Small intestine (tissue), 7 donors: ENCODE data around the gene P2RY11. TPM values are rescaled to one million over a fixed set of nuclear protein-coding genes. Genes with fewer than 3 reads are reported as not detected.

Experiments used
- DNase-seq, 2 donors: peaks; one replicate each; pipeline versions ENCODE4 v3.0.0 to v3.0.0-alpha.2; 2013
- FAIRE-seq: peaks from 2 replicates; lab custom pipeline; 2012; peaks lifted over from hg19 to GRCh38; lab: Jason Lieb, UNC
- H3K27ac ChIP-seq, 3 donors: one replicate each; pipeline ENCODE4 v1.5.1; 2013; ENCODE audit warnings: low read length in 2 of 3, mild to moderate bottlenecking in 2 of 3, control low read depth in 1 of 3, inconsistent platforms in 1 of 3, low read depth in 1 of 3, moderate library complexity in 1 of 3
- H3K27me3 ChIP-seq, 3 donors: one replicate each; pipeline ENCODE4 v1.6.1; 2013; ENCODE audit warnings: low read length in 3 of 3, inconsistent platforms in 1 of 3; ENCODE audit not compliant: control insufficient read depth in 3 of 3, insufficient read depth in 3 of 3
- H3K36me3 ChIP-seq, 3 donors: one replicate each; pipeline ENCODE4 v1.6.1; 2013; ENCODE audit warnings: low read length in 3 of 3, inconsistent platforms in 1 of 3, low read depth in 1 of 3, mild to moderate bottlenecking in 1 of 3, moderate library complexity in 1 of 3; ENCODE audit not compliant: control insufficient read depth in 3 of 3, insufficient read depth in 2 of 3
- H3K4me1 ChIP-seq, 3 donors: one replicate each; pipeline ENCODE4 v1.6.1; 2013; ENCODE audit warnings: low read length in 2 of 3, inconsistent platforms in 1 of 3, low read depth in 1 of 3, mild to moderate bottlenecking in 1 of 3, moderate library complexity in 1 of 3; ENCODE audit not compliant: control insufficient read depth in 3 of 3, insufficient read depth in 2 of 3
- H3K4me3 ChIP-seq, 3 donors: one replicate each; pipeline ENCODE4 v1.5.1; 2013; ENCODE audit warnings: low read length in 3 of 3, control low read depth in 1 of 3, inconsistent platforms in 1 of 3, low read depth in 1 of 3, mild to moderate bottlenecking in 1 of 3, moderate library complexity in 1 of 3
- H3K9me3 ChIP-seq, 2 donors: one replicate each; pipeline ENCODE4 v1.6.1; 2013; ENCODE audit warnings: low read depth in 1 of 2, low read length in 1 of 2; ENCODE audit not compliant: control insufficient read depth in 2 of 2, insufficient read depth in 1 of 2
- WGBS, 3 donors: extraction: QIAGEN DNeasy Blood & Tissue Kit; methylation state at CpG; one replicate each; pipeline ENCODE4 v1.1.7; 2013; 5-methylcytosine and 5-hydroxymethylcytosine counted together
- polyA plus RNA-seq, 4 donors: library from polyadenylated mRNA; stranded (reverse) in 3 of 4; unstranded in 1 of 4; fragments of 200-250 nt in 3 of 4; fragments of 120-200 nt in 1 of 4; gene quantifications; one replicate each; pipeline versions ENCODE4 v1.2.1 to v1.2.3, GENCODE V29; 2013
- donor health status: healthy with polysubstance abuse.
- donor health status: control.
- donor health status: control.
- donor health status: Bipolar disorder and iron deficiency.
- donor health status: healthy.

Gene P2RY11
- polyA plus RNA-seq, 4 donors = 3.8 to 14.6 (median 9.9) TPM

DNA sequence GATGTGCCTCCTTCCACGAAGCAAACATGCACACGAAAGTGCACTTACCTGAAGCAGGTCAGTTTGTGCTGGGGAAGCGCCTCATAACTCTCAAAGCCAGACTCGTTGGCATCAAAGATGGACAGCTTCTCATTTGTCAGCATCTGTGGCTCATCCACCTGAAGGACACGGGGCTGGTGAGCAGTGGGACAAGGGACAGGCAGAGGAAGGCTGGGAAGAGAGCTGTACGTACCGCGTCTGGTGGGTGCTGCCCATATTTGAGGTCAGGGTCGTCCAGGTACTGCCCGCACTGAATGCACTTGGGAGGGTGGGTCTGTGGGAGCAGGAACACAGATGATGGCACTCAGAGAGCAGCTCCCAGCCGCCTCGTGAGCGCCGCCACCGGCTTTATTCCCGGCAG is 48.1 kb downstream of the P2RY11 start:
- WGBS, 3 donors = 93 to 95% (median 94%) methylated on average over 16 of the region's 16 CpGs
- no peaks in the 10 kb centered on the region for H3K4me1 ChIP-seq
- no peak overlapping the region for H3K4me3 ChIP-seq
- peaks cover 5 to 90% (median 24%) of the 10 kb centered on the region in 3 donors for H3K36me3 ChIP-seq
- H3K9me3 ChIP-seq = no peaks in the 10 kb centered on the region
- no peaks in the 10 kb centered on the region for H3K27me3 ChIP-seq
- no peak for DNase-seq
- H3K27ac ChIP-seq = no peak overlapping the region
- no peak for FAIRE-seq

DNA sequence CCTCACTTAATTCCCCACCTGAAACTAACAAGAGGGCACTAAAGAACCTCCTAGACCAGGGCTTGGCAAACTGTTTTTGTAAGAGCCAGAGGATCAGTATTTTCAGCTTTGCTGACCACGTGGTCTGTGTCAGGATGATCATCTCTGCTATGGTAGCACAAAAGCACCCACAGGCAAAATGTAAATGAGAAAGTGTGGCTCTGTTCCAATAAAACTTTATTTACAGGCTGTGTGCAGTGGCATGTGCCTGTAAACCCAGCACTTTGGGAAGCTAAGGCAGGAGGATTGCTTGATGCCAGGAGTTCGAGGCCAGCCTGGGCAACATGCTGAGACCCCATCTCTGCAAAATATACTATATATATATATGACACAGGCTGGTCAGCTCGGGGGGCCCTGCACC is 52.0 kb downstream of the P2RY11 start:
- Histone ChIP-seq H3K27ac (no peak overlapping the region), H3K27me3 (no peaks in the 10 kb centered on the region), H3K36me3 (peaks cover 0 to 79% (median 21%) of the 10 kb centered on the region in 3 donors), H3K9me3 (no peaks in the 10 kb centered on the region), H3K4me3 (no peak overlapping the region), H3K4me1 (no peaks in the 10 kb centered on the region)
- DNase-seq (no peak), FAIRE-seq (no peak)
- WGBS, 3 donors = 89 to 96% (median 96%) methylated on average over 3 of the region's 3 CpGs

Other genes with a start within 250 kb of the P2RY11 start
- 1 to 10 TPM in 2 of 4 donors, under 1 TPM in 2; 0.45 to 8.4 (median 1.9) TPM for gene OLFM2, start 175.2 kb upstream of the P2RY11 start, polyA plus RNA-seq
- gene COL5A3, start 101.2 kb upstream of the P2RY11 start, polyA plus RNA-seq = 1 to 10 TPM in 2 of 4 donors, under 1 TPM in 2; 0.54 to 6.1 (median 1.5) TPM
- not detected for gene RDH8, start 98.2 kb upstream of the P2RY11 start, polyA plus RNA-seq
- gene SHFL, start 25.4 kb upstream of the P2RY11 start, polyA plus RNA-seq = 10 to 100 TPM; 32.5 to 60.8 (median 37.0) TPM
- 1 to 10 TPM in 1 of 4 donors, under 1 TPM in 3; 0.45 to 8.7 (median 0.63) TPM for gene ANGPTL6, start 9.0 kb upstream of the P2RY11 start, polyA plus RNA-seq
- 10 to 100 TPM; 26.2 to 48.3 (median 35.3) TPM for gene PPAN, start 5.3 kb upstream of the P2RY11 start, polyA plus RNA-seq
- 100 to 1,000 TPM; 138 to 218 (median 213) TPM for gene EIF3G, start 8.2 kb downstream of the P2RY11 start, polyA plus RNA-seq
- gene DNMT1, start 83.3 kb downstream of the P2RY11 start, polyA plus RNA-seq = 10 to 100 TPM in 3 of 4 donors, 1 to 10 TPM in 1; 10.0 to 44.8 (median 22.9) TPM
- gene S1PR2, start 119.6 kb downstream of the P2RY11 start, polyA plus RNA-seq = 1 to 10 TPM in 2 of 4 donors, under 1 TPM in 1, not detected in 1; 0.81 to 4.3 (median 3.2) TPM
- 10 to 100 TPM; 35.0 to 85.8 (median 48.0) TPM for gene MRPL4, start 140.5 kb downstream of the P2RY11 start, polyA plus RNA-seq
- gene ICAM1, start 159.4 kb downstream of the P2RY11 start, polyA plus RNA-seq = 10 to 100 TPM in 2 of 4 donors, 1 to 10 TPM in 2; 1.6 to 18.2 (median 11.5) TPM
- 1 to 10 TPM in 1 of 4 donors, under 1 TPM in 2, not detected in 1; 0.54 to 2.1 (median 0.58) TPM for gene ICAM4, start 175.3 kb downstream of the P2RY11 start, polyA plus RNA-seq
- gene ICAM5, start 178.3 kb downstream of the P2RY11 start, polyA plus RNA-seq = under 1 TPM in 3 of 4 donors, not detected in 1; 0.10 to 0.54 (median 0.52) TPM
- 1 to 10 TPM; 5.8 to 9.5 (median 7.7) TPM for gene ZGLP1, start 198.1 kb downstream of the P2RY11 start, polyA plus RNA-seq
- 10 to 100 TPM; 15.1 to 22.9 (median 18.0) TPM for gene FDX2, start 204.3 kb downstream of the P2RY11 start, polyA plus RNA-seq
- gene RAVER1, start 221.8 kb downstream of the P2RY11 start, polyA plus RNA-seq = 10 to 100 TPM; 14.1 to 50.0 (median 21.1) TPM
- gene ICAM3, start 227.9 kb downstream of the P2RY11 start, polyA plus RNA-seq = 10 to 100 TPM in 3 of 4 donors, 1 to 10 TPM in 1; 8.3 to 23.8 (median 16.0) TPM